ENCODE measurements around the gene THEM5.

THEM5 gene

GRCh38 chr1:151867321-151867720 is 13.8 kb upstream of the THEM5 start:
- ATAC-seq = no peak
- no peak for TF ChIP-seq ESRRG (CRISPR knock-in tag; IDR thresholded peaks at IDR 0.05)
- no peak for TF ChIP-seq PATZ1 (CRISPR knock-in tag; IDR thresholded peaks at IDR 0.05; ENCODE audit: borderline replicate concordance)
- no peak for TF ChIP-seq GLIS3 (CRISPR knock-in tag; IDR thresholded peaks at IDR 0.05)
- no peak for TF ChIP-seq SNAI2 (CRISPR knock-in tag; IDR thresholded peaks at IDR 0.05)
- TF ChIP-seq, protein P1, sequence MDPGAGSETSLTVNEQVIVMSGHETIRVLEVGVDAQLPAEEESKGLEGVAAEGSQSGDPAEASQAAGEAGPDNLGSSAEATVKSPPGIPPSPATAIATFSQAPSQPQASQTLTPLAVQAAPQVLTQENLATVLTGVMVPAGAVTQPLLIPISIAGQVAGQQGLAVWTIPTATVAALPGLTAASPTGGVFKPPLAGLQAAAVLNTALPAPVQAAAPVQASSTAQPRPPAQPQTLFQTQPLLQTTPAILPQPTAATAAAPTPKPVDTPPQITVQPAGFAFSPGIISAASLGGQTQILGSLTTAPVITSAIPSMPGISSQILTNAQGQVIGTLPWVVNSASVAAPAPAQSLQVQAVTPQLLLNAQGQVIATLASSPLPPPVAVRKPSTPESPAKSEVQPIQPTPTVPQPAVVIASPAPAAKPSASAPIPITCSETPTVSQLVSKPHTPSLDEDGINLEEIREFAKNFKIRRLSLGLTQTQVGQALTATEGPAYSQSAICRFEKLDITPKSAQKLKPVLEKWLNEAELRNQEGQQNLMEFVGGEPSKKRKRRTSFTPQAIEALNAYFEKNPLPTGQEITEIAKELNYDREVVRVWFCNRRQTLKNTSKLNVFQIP (CRISPR knock-in tag; IDR thresholded peaks at IDR 0.05; ENCODE audit: borderline replicate concordance, low read depth) = no peak
- TF ChIP-seq OSR1 (CRISPR knock-in tag; IDR thresholded peaks at IDR 0.05) = no peak
- TF ChIP-seq, protein P2, sequence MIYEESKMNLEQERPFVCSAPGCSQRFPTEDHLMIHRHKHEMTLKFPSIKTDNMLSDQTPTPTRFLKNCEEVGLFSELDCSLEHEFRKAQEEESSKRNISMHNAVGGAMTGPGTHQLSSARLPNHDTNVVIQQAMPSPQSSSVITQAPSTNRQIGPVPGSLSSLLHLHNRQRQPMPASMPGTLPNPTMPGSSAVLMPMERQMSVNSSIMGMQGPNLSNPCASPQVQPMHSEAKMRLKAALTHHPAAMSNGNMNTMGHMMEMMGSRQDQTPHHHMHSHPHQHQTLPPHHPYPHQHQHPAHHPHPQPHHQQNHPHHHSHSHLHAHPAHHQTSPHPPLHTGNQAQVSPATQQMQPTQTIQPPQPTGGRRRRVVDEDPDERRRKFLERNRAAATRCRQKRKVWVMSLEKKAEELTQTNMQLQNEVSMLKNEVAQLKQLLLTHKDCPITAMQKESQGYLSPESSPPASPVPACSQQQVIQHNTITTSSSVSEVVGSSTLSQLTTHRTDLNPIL (CRISPR knock-in tag; IDR thresholded peaks at IDR 0.05; ENCODE audit: low read depth) = no peak
- TF ChIP-seq CSDC2 (CRISPR knock-in tag; IDR thresholded peaks at IDR 0.05) = no peak
- TF ChIP-seq ZFP30 (CRISPR knock-in tag; IDR thresholded peaks at IDR 0.05) = no peak
- no peak for TF ChIP-seq ZC3H10 (CRISPR knock-in tag; IDR thresholded peaks at IDR 0.05)
- TF ChIP-seq TOX (CRISPR knock-in tag; IDR thresholded peaks at IDR 0.05; ENCODE audit: borderline replicate concordance) = no peak

- ATAC-seq = no peak
- TF ChIP-seq ESRRG (CRISPR knock-in tag; IDR thresholded peaks at IDR 0.05) = no peak
- no peak for TF ChIP-seq BACH2 (CRISPR knock-in tag; IDR thresholded peaks at IDR 0.05; ENCODE audit: borderline replicate concordance)
- TF ChIP-seq RARB (CRISPR knock-in tag; IDR thresholded peaks at IDR 0.05) = no peak
- no peak for TF ChIP-seq GLIS3 (CRISPR knock-in tag; IDR thresholded peaks at IDR 0.05)
- TF ChIP-seq, protein P2 (CRISPR knock-in tag; IDR thresholded peaks at IDR 0.05; ENCODE audit: low read depth) = no peak
- TF ChIP-seq TOX (CRISPR knock-in tag; IDR thresholded peaks at IDR 0.05; ENCODE audit: borderline replicate concordance) = no peak
- no peak for TF ChIP-seq CSRNP3 (CRISPR knock-in tag; IDR thresholded peaks at IDR 0.05)
- no peak for TF ChIP-seq OSR1 (CRISPR knock-in tag; IDR thresholded peaks at IDR 0.05)
- no peak for TF ChIP-seq ZNF8 (CRISPR knock-in tag; IDR thresholded peaks at IDR 0.05)
- no peak for TF ChIP-seq SNAI2 (CRISPR knock-in tag; IDR thresholded peaks at IDR 0.05)
- no peak for TF ChIP-seq CSDC2 (CRISPR knock-in tag; IDR thresholded peaks at IDR 0.05)
These were observed 10.9 kb upstream of the THEM5 start for GRCh38 chr1:151864411-151864810.

DNA sequence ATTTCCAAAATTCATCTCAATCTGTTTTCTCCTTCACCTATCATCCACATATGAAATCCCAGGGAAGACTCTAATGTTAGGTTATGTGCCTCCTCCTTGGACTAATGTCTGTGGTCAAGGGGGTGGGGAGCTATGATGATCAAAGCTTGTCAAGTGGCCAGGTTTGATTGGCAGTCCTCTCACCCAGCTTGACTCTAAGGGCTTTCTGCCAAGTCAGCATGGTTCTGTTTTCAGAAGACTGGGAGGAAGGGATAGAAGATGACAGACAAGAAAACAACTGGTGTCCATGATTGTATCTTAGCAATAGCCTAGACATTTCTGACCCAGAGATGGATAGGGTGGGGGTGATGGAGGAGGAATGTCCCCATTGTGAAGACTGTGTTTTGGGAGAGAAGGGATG is 9.1 kb upstream of the THEM5 start:
- ATAC-seq = no peak
- TF ChIP-seq ZC3H10 (CRISPR knock-in tag; IDR thresholded peaks at IDR 0.05) (no peak), ZFP3 (CRISPR knock-in tag; IDR thresholded peaks at IDR 0.05) (no peak), ZNF565 (CRISPR knock-in tag; conservative IDR thresholded peaks at IDR 0.05; ENCODE audit: low read depth) (no peak), GLIS3 (CRISPR knock-in tag; IDR thresholded peaks at IDR 0.05) (no peak), ZFP30 (CRISPR knock-in tag; IDR thresholded peaks at IDR 0.05) (no peak), RARB (CRISPR knock-in tag; IDR thresholded peaks at IDR 0.05) (no peak), ARNTL (CRISPR knock-in tag; IDR thresholded peaks at IDR 0.05; ENCODE audit: borderline replicate concordance, low read depth) (no peak), CSRNP3 (CRISPR knock-in tag; IDR thresholded peaks at IDR 0.05) (no peak), CSDC2 (CRISPR knock-in tag; IDR thresholded peaks at IDR 0.05) (no peak), TSHZ2 (CRISPR knock-in tag; IDR thresholded peaks at IDR 0.05) (no peak)
